ENCODE results near the gene CYTH1. TPM values are rescaled to one million over a fixed set of nuclear protein-coding genes. Genes with fewer than 3 reads are reported as not detected.

CYTH1 gene, protein sequence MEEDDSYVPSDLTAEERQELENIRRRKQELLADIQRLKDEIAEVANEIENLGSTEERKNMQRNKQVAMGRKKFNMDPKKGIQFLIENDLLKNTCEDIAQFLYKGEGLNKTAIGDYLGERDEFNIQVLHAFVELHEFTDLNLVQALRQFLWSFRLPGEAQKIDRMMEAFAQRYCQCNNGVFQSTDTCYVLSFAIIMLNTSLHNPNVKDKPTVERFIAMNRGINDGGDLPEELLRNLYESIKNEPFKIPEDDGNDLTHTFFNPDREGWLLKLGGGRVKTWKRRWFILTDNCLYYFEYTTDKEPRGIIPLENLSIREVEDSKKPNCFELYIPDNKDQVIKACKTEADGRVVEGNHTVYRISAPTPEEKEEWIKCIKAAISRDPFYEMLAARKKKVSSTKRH
- total RNA-seq (2014; rRNA removed; shearing (Covaris generic)) = 40.1 and 40.2 TPM in 2 replicates
- 85.3 and 87.6 TPM in 2 replicates for polyA plus RNA-seq (2014; cell fraction: nucleus; rRNA removed)

DNA sequence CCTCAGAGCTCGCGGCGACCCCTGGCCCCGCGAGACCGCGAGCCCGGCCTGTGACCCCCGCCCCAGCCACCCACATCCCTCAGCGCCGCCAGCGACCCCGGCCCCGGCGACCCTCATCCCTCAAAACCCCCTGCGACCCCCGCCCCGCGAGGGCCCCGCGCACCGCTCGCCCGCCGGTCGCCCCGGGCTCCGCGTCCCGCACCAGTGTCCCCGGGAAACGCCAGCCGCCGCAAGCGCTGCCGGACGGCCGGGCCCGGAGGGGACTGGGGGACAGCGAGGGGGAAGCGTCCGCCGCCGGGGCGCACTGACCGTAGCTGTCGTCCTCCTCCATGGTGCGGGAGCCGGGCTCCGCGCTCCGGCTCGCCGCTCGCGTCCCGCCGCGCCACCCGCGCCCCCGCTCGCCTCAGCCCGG is at the start of gene CYTH1:
Gene CYTH1, minus strand, starts transcription at position 381 of the 412 bp plus-strand sequence. Its CDS starts 50 bp downstream, at position 331.
- DNase-seq (ENCODE audit: extremely low read depth, low read depth) = no peak

DNA sequence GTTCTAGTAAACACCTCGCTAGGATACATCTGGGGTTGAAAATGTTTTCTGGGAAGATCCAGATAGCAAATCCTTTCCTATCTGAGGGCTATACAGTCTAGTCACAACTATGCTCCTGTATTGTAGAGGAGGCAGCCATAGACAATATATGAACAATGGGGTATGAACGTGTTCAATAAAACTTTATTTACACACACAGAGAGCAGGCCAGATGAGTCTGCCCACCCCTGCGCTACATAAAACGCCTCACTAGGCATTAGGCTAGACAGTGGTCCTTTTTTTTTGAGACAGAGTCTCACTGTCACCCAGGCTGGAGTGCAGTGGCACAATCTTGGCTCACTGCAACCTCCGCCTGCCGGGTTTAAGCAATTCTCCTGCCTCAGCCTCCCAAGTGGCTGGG is 47.4 kb upstream of the CYTH1 start:
- no peak for DNase-seq (ENCODE audit: extremely low read depth, low read depth)

DNA sequence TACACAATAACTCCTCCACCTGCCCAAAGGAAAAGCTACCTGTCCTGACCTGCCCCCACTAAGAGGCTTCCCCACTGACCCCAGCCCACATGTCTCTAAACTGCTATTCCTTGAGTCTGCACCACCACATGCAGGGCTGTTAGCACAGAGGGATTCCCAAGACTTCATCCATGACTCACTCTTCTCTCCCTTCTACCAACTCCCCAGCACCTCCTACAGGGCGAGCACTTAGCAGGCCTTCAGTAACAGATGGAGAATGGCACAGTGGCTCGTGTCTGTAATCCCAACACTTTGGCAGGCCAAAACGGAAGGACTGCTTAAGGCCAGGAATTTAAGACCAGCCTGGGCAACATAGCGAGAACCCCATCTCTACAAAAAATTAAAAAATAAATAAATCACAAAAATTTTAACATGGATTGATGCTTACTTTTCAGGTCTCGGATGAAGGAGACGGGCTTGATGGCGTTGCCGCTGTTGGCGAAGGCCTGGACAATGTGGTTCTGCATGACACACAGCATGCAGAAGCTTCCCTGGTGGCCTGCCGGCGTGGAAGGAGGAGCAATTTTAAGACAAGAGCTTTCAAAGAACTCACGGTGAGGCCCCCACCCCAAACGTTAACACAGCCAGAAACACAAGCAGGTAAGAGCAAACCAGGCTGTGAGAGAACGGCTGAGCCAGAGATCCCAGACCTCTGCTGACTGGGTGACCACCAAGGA is 46.6 kb upstream of the CYTH1 start:
- peak; percentile 33 for DNase-seq (ENCODE audit: extremely low read depth, low read depth)

DNA sequence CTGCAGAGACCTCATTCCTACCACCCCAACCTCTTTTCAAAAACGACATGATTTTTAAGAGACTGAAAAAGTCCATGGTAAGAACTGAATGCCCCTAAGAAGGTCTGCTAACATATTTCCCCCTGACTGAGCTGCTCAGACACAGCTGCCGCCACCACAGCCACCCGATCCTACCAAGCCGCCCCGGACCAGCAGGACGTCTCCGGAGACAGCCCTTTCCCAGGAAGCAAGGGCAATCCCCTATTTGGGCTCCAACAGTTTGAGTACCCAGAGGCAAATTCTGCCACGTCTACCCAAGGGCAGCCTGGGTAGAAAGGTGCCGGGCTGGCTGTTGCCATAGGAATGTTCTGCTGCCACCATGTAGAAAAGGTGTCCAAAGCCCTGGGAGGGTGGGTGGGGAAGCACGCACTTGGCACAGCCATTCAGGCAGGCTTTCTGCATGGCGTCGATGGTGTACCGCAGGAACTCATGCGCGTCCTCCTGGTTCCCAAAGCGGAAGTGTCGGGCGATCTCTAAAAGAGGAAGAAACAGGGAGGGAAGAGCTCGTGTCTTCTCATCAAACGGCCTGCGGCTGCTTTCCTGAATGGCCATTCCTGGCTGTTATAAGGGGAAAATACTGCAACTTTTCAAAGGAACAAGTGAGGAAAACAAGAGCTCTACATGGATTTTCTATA is 44.9 kb upstream of the CYTH1 start:
- DNase-seq (ENCODE audit: extremely low read depth, low read depth) = no peak

- no peak for DNase-seq (ENCODE audit: extremely low read depth, low read depth)
Observed at GRCh38 chr17:78826421-78826820, 44.3 kb upstream of the CYTH1 start.

DNA sequence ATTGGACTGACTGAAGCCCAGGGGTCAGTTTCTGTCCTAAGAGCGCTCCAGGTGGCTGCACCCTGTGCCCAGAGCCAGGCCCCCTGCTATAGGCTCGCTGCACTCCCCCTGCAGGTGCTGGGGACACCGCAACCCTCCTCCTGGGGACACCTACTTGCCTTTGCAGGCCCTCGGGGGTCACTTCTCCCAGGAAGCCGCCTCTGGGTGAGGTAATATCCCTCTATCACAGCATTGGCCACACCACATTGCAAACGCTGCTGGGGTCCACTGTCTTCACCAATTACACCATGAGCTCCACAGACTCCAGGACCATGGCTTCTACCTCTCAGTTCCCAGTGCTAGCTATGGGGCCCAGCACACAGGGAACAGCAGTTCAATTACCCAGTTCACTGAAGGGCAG is 43.6 kb upstream of the CYTH1 start:
- DNase-seq (ENCODE audit: extremely low read depth, low read depth) = no peak

DNA sequence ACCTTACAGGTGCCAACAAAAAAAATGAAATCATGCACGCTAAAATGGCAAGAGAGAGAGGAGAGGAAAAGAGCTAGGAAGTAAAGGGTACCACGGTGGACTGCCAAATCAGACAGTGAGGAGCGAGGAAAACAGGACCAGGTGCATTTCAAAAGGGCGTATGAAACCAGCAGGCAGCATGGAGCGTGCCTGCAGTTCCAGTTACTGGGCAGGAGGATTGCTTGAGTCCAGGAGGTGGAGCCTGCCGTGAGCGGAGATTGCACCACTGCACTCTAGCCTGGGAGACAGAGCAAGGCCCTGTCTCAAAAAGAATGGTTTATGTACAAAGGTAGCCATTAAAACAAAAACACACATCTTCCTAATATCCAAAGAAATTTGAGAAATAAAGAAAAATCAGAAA is 42.2 kb upstream of the CYTH1 start:
- DNase-seq (ENCODE audit: extremely low read depth, low read depth) = no peak

GRCh38 chr17:78823282-78824046 is 41.4 kb upstream of the CYTH1 start:
- no peak for DNase-seq (ENCODE audit: extremely low read depth, low read depth)

DNA sequence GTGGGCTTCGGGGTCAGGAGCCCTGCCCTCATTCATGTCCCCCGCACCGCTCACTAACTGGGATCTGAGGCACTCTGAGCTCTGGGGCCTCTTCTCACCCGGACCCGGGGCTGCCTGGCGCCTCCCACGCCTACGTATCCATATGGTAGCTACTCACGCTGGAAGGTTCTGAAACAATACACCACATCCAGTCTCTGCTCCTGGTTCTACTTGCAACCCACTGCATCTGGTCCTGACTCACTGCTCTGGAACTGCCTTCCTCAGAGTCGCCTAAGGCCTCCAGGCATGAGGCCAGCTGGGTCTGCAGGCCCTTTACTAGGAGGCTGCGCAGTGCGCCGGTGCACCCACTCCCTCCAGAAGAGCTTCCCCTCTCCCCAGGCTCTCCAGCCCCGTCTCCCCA is 40.5 kb upstream of the CYTH1 start:
- no peak for DNase-seq (ENCODE audit: extremely low read depth, low read depth)

GRCh38 chr17:78821961-78822360 is 39.9 kb upstream of the CYTH1 start:
- no peak for DNase-seq (ENCODE audit: extremely low read depth, low read depth)

- no peak for DNase-seq (ENCODE audit: extremely low read depth, low read depth)
Observed at GRCh38 chr17:78820841-78821240, 38.8 kb upstream of the CYTH1 start.

GRCh38 chr17:78819806-78820792 is 38.0 kb upstream of the CYTH1 start:
- DNase-seq (ENCODE audit: extremely low read depth, low read depth) = no peak

- no peak for DNase-seq (ENCODE audit: extremely low read depth, low read depth)
Observed at GRCh38 chr17:78819402-78819801, 37.3 kb upstream of the CYTH1 start.

DNA sequence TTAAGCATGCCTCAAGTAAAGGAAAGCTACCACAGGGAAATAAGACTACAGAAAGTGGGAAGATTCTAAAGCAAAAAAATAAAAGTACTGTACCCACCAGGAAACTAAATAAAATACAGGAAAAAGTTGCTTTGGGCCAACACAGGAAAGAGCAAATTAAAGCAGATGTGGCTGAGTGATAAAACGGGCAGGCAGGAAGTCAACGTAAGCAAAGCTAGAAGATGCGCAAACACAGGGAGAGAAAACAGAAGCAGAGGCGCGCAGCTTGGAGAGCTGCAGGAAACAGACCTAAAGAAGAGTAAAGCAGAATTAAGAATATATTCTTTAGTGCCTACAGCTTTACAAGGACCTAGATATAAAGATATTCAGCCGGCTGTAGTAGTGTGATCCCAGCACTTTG is 36.9 kb upstream of the CYTH1 start:
- DNase-seq (ENCODE audit: extremely low read depth, low read depth) = no peak

DNA sequence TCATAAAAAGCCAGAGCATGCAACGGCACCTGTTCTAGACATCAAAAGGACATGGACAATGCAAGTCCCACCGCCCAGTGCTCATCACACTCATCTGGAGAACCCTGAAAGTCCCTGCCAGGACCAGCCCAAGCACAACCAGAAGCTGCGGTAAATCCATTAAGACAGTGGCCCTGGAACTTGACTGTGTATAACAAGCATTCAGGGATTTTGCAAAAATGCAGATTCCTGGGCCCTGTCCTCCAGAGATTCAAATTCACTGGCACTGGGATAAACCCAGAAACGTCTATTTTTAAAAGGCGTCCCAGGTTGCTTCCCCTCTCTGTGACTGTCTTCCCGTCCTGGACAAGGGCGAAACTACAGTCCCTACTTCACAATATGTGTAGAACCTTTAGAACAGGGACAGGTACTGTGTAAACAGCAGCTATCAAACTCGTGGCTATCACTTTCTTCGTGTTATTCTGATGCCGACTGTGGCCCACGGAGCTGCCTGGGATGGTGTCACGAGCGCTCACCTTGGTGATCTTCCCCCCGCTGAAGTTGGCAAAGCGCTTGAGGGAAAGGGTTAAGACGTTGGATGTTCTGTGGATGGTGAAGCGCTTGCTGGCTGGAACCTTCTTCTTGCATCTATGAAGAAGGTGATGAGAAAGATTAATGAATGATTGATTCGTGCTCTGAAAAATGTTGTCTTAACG is 36.2 kb upstream of the CYTH1 start:
- DNase-seq (ENCODE audit: extremely low read depth, low read depth) = no peak

GRCh38 chr17:78817123-78817522 is 35.0 kb upstream of the CYTH1 start:
- no peak for DNase-seq (ENCODE audit: extremely low read depth, low read depth)

DNA sequence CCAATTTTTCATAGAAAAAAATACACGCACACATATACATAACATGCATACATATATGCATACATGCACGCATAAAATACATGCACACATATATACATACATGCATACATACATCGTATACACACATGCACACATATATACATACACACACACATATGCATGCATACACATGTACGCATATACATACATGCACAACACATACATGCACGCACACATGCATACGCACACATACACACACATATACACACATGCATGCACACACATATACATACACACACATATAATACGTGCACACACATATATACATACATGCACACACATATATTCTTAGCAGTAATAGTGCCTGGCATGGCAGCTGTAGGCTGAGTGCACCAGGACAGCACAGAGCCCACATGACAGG is 33.6 kb upstream of the CYTH1 start:
- DNase-seq (ENCODE audit: extremely low read depth, low read depth) = no peak

DNA sequence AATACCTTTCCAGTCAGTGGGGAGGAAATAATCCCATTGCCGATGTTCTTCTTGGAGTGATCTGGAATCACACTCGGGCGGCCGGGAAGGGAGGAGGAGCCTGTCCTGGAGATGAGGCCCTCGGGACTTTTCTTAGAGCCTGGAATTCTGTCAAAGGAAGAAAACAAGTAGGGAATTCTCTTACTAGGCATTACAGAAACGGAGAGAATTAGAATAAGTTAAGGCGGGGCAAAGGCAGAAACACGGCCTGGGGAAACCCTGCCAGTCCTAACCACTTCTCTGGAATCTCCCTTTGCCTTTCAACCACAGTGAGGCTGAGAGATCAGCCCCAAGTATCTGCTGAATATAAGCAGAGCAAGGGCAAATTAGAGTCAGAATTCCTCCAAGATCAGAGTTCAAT is 30.8 kb upstream of the CYTH1 start:
- no peak for DNase-seq (ENCODE audit: extremely low read depth, low read depth)

GRCh38 chr17:78808163-78808562 is 26.1 kb upstream of the CYTH1 start:
- no peak for DNase-seq (ENCODE audit: extremely low read depth, low read depth)

Measured in NCI-H460 (cell line).